ENCODE data around the gene MYEF2.

MYEF2 gene

DNA sequence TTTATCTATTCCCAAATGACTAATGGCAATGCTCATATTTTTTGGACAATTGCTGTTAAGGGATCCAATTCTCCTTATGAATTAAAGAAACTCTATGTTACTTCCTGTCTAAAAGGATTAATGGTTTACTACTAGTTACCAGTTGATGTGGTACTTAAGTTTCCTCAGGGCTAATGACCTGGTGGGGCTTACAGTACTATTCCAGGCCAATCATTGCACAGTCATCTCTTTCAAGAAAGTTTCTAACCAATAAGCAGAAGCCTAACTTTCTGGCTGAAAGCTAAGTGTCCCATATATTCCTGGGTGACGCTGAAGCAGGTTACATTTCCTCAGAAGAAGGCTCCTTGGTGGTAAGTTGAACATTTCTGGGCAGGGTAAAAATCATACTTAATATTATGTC is 27.9 kb upstream of the MYEF2 start, which contains the start of gene SLC12A1:
Gene SLC12A1 (plus strand): TSS at position 322 of the 400 bp plus-strand sequence. CDS start 1,418 bp downstream, outside the sequence.
- CTCF ChIA-PET, result no interaction called here
- DNase-seq (ENCODE audit: extremely low spot score), result no peak
- POLR2A ChIA-PET, result no interaction called here
- TF ChIP-seq HDGF (IDR thresholded peaks at IDR 0.05; ENCODE audit: borderline replicate concordance), result no peak
- TF ChIP-seq FOXA1 (IDR thresholded peaks at IDR 0.05), result no peak
- no peak for TF ChIP-seq SUZ12 (IDR thresholded peaks at IDR 0.05)
- no peak for TF ChIP-seq ARNT (IDR thresholded peaks at IDR 0.05)
- TF ChIP-seq, protein P1, sequence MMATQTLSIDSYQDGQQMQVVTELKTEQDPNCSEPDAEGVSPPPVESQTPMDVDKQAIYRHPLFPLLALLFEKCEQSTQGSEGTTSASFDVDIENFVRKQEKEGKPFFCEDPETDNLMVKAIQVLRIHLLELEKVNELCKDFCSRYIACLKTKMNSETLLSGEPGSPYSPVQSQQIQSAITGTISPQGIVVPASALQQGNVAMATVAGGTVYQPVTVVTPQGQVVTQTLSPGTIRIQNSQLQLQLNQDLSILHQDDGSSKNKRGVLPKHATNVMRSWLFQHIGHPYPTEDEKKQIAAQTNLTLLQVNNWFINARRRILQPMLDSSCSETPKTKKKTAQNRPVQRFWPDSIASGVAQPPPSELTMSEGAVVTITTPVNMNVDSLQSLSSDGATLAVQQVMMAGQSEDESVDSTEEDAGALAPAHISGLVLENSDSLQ (IDR thresholded peaks at IDR 0.05), result no peak
- no peak for TF ChIP-seq CTBP1 (IDR thresholded peaks at IDR 0.05; ENCODE audit: borderline replicate concordance)
- TF ChIP-seq LEF1 (IDR thresholded peaks at IDR 0.05; ENCODE audit: borderline replicate concordance), result no peak
- no peak for TF ChIP-seq NFRKB (IDR thresholded peaks at IDR 0.05)

DNA sequence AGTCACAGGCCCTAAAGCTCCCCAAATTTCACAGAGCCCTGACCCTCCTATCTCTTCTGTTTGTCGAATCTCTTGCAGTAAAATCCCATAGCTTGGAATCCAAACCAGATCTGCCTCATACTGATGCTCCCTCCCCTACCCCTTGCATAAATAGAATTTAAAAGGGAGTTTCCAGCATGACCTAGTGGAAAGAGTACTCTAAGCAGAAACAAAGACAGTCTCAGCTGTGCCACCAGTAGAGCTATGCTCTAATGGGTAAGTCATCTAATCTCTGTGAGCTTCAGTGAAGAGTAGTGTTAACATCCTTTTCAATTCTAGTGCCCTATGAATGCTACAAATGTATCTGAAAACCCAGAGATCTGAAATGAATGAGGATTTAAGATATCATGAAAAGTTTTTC is 24.0 kb upstream of the MYEF2 start:
- POLR2A ChIA-PET, result no interaction called here
- CTCF ChIA-PET, result no interaction called here
- TF ChIP-seq FOXK2 (IDR thresholded peaks at IDR 0.05), result no peak
- TF ChIP-seq HDGF (IDR thresholded peaks at IDR 0.05; ENCODE audit: borderline replicate concordance), result no peak
- TF ChIP-seq FOXM1 (IDR thresholded peaks at IDR 0.05; ENCODE audit: borderline replicate concordance), result no peak
- TF ChIP-seq FOXA1 (IDR thresholded peaks at IDR 0.05), result no peak
- no peak for TF ChIP-seq NFRKB (IDR thresholded peaks at IDR 0.05)
- no peak for TF ChIP-seq SUZ12 (IDR thresholded peaks at IDR 0.05)
- TF ChIP-seq, protein P1 (IDR thresholded peaks at IDR 0.05), result no peak
- TF ChIP-seq ZNF384 (IDR thresholded peaks at IDR 0.05), result no peak
- no peak for TF ChIP-seq L3MBTL2 (conservative IDR thresholded peaks at IDR 0.05)
- TF ChIP-seq CTBP1 (IDR thresholded peaks at IDR 0.05; ENCODE audit: borderline replicate concordance), result no peak
- DNase-seq (ENCODE audit: extremely low spot score), result no peak

DNA sequence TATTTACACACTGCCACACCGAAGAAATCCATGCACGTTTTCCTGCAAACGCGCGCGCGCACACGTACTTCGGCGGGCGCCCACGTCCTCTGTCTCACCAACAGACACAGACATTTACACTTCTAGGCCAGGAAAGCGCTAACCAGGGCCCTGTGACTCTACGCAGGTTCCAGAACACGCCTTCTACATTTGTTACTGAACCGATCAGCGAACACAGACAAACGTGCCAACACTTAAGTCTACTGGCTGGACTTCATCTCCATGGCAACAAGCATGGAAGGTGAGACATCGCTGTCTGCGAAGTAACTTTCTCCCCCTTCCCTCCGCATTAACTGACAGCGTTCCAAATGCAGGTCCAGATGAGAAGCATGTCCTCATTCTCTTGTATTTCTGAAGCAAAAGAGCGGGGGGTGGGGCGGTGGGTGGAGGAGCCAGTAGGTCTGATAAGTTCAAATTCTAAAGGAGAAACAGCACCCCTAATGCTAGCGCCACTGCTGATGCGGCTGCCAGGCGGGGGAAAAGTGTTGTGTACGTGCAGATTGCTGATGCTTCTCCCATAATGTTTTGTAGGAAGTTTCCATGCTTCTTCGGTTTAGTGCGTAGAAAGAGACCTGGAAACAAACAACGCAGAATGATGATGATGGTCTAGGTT is 13.6 kb upstream of the MYEF2 start, which contains the start of gene CTXN2:
Gene CTXN2 (plus strand): TSS at position 92 of the 652 bp plus-strand sequence. CDS start 9,636 bp downstream, outside the sequence.
- no peak for DNase-seq (ENCODE audit: extremely low spot score)
- TF ChIP-seq, protein P1 (IDR thresholded peaks at IDR 0.05), result no peak
- no peak for TF ChIP-seq ARNT (IDR thresholded peaks at IDR 0.05)

DNA sequence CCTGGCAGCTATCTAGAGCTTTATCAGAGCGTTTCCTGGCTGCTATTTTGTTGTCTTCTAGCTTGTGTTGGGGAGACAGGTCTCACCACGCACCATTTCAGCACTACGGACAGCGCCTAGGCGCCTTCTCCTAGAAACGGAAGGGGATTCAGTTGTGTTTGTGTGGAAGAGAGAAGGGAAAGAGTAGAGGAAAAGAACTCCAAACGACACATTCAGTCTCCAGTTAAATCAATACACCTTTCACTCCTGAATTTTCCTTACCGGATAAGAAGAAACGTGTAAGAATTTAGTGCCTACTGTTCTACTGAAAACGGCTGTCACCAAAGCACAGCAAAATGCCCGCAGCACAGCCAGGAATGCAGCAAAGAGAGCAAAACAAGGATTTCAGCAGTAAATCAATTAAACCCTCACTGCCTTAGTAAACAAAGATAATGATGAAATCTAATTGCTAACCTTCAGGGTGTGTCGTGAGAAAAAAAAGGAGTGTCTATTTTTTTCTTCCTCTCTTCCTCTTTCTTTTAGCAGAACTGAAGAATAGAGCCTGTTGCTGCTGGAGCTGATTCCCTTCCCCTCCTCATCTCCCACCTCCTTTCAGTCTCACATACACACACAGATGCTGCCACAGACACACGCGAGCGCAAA is 13.0 kb upstream of the MYEF2 start:
- POLR2A ChIA-PET, result no interaction called here
- peak; percentile 34 for DNase-seq (ENCODE audit: extremely low spot score)
- TF ChIP-seq ZNF384 (IDR thresholded peaks at IDR 0.05) (no peak), NFRKB (IDR thresholded peaks at IDR 0.05) (no peak), L3MBTL2 (conservative IDR thresholded peaks at IDR 0.05) (no peak), FOXK2 (IDR thresholded peaks at IDR 0.05) (no peak), SUZ12 (IDR thresholded peaks at IDR 0.05) (no peak), ELF4 (IDR thresholded peaks at IDR 0.05) (no peak), TARDBP (IDR thresholded peaks at IDR 0.05) (no peak), CTBP1 (IDR thresholded peaks at IDR 0.05; ENCODE audit: borderline replicate concordance) (no peak)
- CTCF ChIA-PET, result no interaction called here

More for the DNA sequence above, 13.6 kb upstream of the MYEF2 start, which contains the start of gene CTXN2:
- ChIA-PET CTCF (no interaction called here), POLR2A (no interaction called here)

DNA sequence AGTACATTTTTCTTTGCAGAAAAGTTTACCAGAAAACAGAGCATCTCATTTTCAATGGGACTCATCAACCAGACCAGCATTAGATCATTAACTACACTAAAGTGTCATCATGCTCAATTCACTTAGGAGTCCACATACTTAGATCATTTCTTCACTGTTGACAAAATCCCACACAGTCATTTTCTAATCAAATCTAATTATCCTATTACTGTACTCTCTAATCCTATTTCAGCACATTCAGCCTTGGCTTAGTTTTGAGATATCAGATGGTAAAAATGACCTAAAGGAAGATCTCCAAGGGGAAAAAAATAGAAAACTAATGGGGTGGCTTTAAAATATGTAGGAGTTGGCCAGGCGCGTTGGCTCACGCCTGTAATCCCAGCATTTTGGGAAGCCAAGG is 8.2 kb upstream of the MYEF2 start:
- no peak for TF ChIP-seq ELF4 (IDR thresholded peaks at IDR 0.05)
- TF ChIP-seq TARDBP (IDR thresholded peaks at IDR 0.05), result no peak
- POLR2A ChIA-PET, result no interaction called here
- DNase-seq (ENCODE audit: extremely low spot score), result no peak
- CTCF ChIA-PET, result no interaction called here

DNA sequence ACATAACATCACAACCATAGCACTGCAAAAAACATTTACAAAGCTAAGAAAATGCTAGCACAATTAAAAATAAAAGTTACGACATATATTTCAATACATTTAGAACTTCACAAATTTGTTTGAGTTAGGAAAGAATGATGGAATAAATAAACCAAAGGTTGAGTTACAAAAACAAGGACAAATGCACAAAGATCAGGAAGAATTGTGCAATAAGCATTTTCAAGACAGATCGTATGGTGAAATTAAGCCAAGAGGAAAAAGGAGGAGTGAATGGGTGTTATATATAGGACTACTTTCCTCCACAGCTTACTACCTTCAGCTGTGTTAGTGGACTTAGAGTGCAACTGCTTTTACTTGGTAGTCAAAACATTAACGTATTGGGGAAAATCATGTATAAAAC is 7.4 kb upstream of the MYEF2 start:
- DNase-seq (ENCODE audit: extremely low spot score), result no peak
- POLR2A ChIA-PET, result no interaction called here
- CTCF ChIA-PET, result no interaction called here
- TF ChIP-seq FOXA1 (IDR thresholded peaks at IDR 0.05) (no peak), ARNT (IDR thresholded peaks at IDR 0.05) (no peak), SUZ12 (IDR thresholded peaks at IDR 0.05) (no peak), FOXM1 (IDR thresholded peaks at IDR 0.05; ENCODE audit: borderline replicate concordance) (no peak), NFRKB (IDR thresholded peaks at IDR 0.05) (no peak), FOXK2 (IDR thresholded peaks at IDR 0.05) (no peak), L3MBTL2 (conservative IDR thresholded peaks at IDR 0.05) (no peak), BHLHE40 (IDR thresholded peaks at IDR 0.05; ENCODE audit: borderline replicate concordance) (no peak), LEF1 (IDR thresholded peaks at IDR 0.05; ENCODE audit: borderline replicate concordance) (no peak), TARDBP (IDR thresholded peaks at IDR 0.05) (no peak), SP1 (IDR thresholded peaks at IDR 0.05) (no peak), HDGF (IDR thresholded peaks at IDR 0.05; ENCODE audit: borderline replicate concordance) (no peak), CTBP1 (IDR thresholded peaks at IDR 0.05; ENCODE audit: borderline replicate concordance) (no peak), ZNF384 (IDR thresholded peaks at IDR 0.05) (no peak), ELF4 (IDR thresholded peaks at IDR 0.05) (no peak)
- TF ChIP-seq, protein P1 (IDR thresholded peaks at IDR 0.05), result no peak
